NCI-H345 (cell line): ENCODE results near the gene RELCH.

Experiments
- DNase-seq: peaks from one replicate; lab custom pipeline; 2025; lab: John Stamatoyannopoulos, UW

Gene RELCH

GRCh38 chr18:62262061-62262460 lies 75.0 kb downstream of the RELCH start:
- no peak for DNase-seq

GRCh38 chr18:62264984-62265383 lies 77.9 kb downstream of the RELCH start:
- no peak for DNase-seq

- no peak for DNase-seq
These were observed 90.0 kb downstream of the RELCH start for GRCh38 chr18:62277045-62277444.

GRCh38 chr18:62279561-62279960 lies 92.5 kb downstream of the RELCH start:
- peak; percentile 93 for DNase-seq

GRCh38 chr18:62280058-62280457 lies 93.0 kb downstream of the RELCH start:
- no peak for DNase-seq

GRCh38 chr18:62280786-62281185 lies 93.7 kb downstream of the RELCH start:
- DNase-seq = no peak

- no peak for DNase-seq
These were observed 94.6 kb downstream of the RELCH start for GRCh38 chr18:62281684-62282083.

- no peak for DNase-seq
These were observed 95.2 kb downstream of the RELCH start for GRCh38 chr18:62282188-62282629.

GRCh38 chr18:62284637-62285036 lies 97.6 kb downstream of the RELCH start:
- no peak for DNase-seq

- no peak for DNase-seq
These were observed 98.2 kb downstream of the RELCH start for GRCh38 chr18:62285281-62285680.

GRCh38 chr18:62287781-62288664 lies 101.0 kb downstream of the RELCH start:
- no peak for DNase-seq

GRCh38 chr18:62288665-62289008 lies 101.6 kb downstream of the RELCH start:
- no peak for DNase-seq

GRCh38 chr18:62289047-62289446 lies 102.0 kb downstream of the RELCH start:
- DNase-seq = no peak

GRCh38 chr18:62294073-62294472 lies 107.0 kb downstream of the RELCH start:
- no peak for DNase-seq

- DNase-seq = no peak
These were observed 113.4 kb downstream of the RELCH start for GRCh38 chr18:62300359-62300963.

GRCh38 chr18:62301322-62301721 lies 114.3 kb downstream of the RELCH start:
- no peak for DNase-seq

GRCh38 chr18:62312851-62313250 lies 125.8 kb downstream of the RELCH start:
- no peak for DNase-seq

- DNase-seq = no peak
These were observed 131.4 kb downstream of the RELCH start for GRCh38 chr18:62318228-62319180.

GRCh38 chr18:62321201-62321600 lies 134.1 kb downstream of the RELCH start:
- DNase-seq = no peak

GRCh38 chr18:62323483-62324180 lies 136.6 kb downstream of the RELCH start:
- DNase-seq = no peak

- DNase-seq = no peak
These were observed 137.2 kb downstream of the RELCH start for GRCh38 chr18:62324181-62324828.
